ENCODE data around the gene LAIR2. TPM values are rescaled to one million over a fixed set of nuclear protein-coding genes. Genes with fewer than 3 reads are reported as not detected.

Gene LAIR2
- total RNA-seq, 1 donor from 2014 or later = not detected

DNA sequence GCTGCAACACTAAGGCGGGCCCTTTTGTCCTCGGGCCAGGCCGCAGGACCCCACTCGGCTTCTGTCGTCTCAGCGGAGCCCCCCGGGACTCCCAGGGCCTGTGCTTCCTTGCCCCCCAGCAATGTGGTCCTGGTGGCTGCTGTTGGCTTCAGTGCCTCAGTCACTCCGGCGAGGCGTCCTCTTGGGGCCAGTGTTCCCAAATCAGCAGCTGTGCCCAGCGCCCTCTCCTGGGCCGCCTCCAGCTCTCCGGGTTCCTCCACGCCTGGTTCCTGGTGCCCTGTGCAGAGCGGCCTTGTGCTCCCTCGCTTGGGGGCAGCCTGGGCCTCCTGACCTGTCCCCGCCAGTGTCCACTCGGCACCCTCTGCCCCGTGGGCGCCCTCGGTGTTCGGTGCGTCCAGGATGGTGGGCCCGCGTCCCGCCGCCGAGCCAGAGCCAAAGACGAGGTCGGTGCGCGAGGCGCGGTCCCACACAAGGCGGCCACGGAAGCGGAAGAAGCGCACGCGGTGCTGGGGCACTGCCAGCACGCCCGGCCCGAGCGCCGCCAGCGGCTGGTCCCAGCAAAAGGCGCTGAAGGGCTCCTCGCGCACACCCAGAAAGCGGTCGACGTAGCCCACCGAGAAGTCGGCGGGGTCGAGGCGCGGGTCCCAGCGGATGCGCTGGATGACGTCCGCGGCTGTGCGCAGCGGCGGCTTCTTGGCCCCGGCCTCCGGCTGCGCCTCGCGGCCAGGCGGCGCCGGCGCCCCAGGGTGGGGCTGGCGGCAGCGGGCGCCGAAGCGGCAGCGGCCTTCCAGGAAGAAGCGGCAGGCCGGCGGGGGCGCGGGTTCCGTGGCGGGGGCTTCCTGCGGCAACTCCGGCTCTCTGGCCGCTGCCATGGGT, 39.7 kb upstream of the LAIR2 start:
- ATAC-seq (ENCODE audit: low read depth) (peak; percentile 7), DNase-seq (peak; percentile 68)
- Mint-ChIP-seq H3K27me3 (no peaks in the 10 kb centered on the region), H3K36me3 (ENCODE audit: low read depth) (peaks cover 46% of the 10 kb centered on the region), H3K4me1 (peaks cover 31% of the 10 kb centered on the region), H3K9me3 (no peaks in the 10 kb centered on the region), H3K27ac (peak overlapping the region; percentile 90), H3K4me3 (peak overlapping the region; percentile 82)
- intact Hi-C loops (cut with micrococcal nuclease) = loop anchor here (1.0 to 10.0 kb wide), 4 partner anchors 14 to 1182 kb away; partner anchors contain the start of genes CCDC106, LENG8, PPP6R1 and ZNF580
- CTCF ChIA-PET = no interaction called here
- TF ChIP-seq, protein P1, sequence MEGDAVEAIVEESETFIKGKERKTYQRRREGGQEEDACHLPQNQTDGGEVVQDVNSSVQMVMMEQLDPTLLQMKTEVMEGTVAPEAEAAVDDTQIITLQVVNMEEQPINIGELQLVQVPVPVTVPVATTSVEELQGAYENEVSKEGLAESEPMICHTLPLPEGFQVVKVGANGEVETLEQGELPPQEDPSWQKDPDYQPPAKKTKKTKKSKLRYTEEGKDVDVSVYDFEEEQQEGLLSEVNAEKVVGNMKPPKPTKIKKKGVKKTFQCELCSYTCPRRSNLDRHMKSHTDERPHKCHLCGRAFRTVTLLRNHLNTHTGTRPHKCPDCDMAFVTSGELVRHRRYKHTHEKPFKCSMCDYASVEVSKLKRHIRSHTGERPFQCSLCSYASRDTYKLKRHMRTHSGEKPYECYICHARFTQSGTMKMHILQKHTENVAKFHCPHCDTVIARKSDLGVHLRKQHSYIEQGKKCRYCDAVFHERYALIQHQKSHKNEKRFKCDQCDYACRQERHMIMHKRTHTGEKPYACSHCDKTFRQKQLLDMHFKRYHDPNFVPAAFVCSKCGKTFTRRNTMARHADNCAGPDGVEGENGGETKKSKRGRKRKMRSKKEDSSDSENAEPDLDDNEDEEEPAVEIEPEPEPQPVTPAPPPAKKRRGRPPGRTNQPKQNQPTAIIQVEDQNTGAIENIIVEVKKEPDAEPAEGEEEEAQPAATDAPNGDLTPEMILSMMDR (IDR thresholded peaks at IDR 0.05) = no peak
- POLR2A ChIA-PET = interaction anchor here (0.5 to 3.4 kb wide), 21 partner anchors 9 to 1192 kb away, joined by 3 to 78 read pairs (median 4); partner anchors contain the start of genes CNOT3, LENG8, MBOAT7 and PRKCG

GRCh38 chr19:54463531-54464043, 39.0 kb upstream of the LAIR2 start, which contains the start of gene LENG9:
Gene LENG9 (minus strand): TSS chr19:54463778. CDS start chr19:54463526, 252 bp downstream.
- POLR2A ChIA-PET = interaction anchor here (0.5 to 3.4 kb wide), 20 partner anchors 10 to 1191 kb away, joined by 3 to 78 read pairs (median 4); partner anchors contain the start of genes CNOT3, LENG8, MBOAT7 and PRKCG
- peaks cover 28% of the 10 kb centered on the region for H3K4me1 Mint-ChIP-seq
- peaks cover 39% of the 10 kb centered on the region for H3K36me3 Mint-ChIP-seq (ENCODE audit: low read depth)
- TF ChIP-seq, protein P1 (IDR thresholded peaks at IDR 0.05) = no peak
- no peaks in the 10 kb centered on the region for H3K9me3 Mint-ChIP-seq
- H3K4me3 Mint-ChIP-seq = peak within 1 kb of the TSS; percentile 82
- DNase-seq (peak; percentile 85), ATAC-seq (ENCODE audit: low read depth) (peak; percentile 61)
- H3K27me3 Mint-ChIP-seq = no peaks in the 10 kb centered on the region
- peak within 1 kb of the TSS; percentile 90 for H3K27ac Mint-ChIP-seq
- intact Hi-C loops (cut with micrococcal nuclease) = loop anchor here (1.0 to 10.0 kb wide), 9 partner anchors 14 to 1181 kb away; partner anchors contain the start of genes CCDC106, LENG8, PPP6R1 and ZNF580
- CTCF ChIA-PET = no interaction called here

DNA sequence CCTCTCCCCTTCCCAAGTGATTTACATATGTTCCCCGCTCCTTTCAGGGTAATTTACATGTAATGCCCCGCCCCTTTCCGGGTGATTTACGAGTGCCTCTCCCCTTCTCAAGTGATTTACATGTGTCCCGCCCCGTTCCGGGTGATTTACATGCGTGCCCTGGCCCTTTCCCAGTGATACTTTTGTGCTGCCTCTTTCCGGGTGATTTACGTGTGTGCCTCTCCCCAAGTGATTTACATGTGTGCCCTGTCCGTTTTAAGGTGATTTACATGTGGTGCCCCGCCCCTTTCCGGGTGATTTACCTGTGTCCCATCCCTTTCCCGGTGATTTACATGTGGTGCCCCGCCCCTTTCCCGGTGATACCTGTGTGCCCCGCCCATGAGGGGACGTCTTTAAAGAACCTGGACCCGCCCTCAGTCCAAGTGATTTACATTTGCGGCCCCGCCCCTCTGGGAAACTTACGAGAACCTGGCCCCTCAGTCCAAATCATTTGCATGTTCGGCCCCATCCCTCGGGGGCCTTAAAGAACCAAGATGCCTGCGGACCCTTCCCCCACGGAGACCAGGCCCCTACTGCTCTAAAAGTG, 38.5 kb upstream of the LAIR2 start:
- H3K27me3 Mint-ChIP-seq = no peaks in the 10 kb centered on the region
- peaks cover 34% of the 10 kb centered on the region for H3K36me3 Mint-ChIP-seq (ENCODE audit: low read depth)
- DNase-seq (peak; percentile 79), ATAC-seq (ENCODE audit: low read depth) (peak; percentile 58)
- H3K9me3 Mint-ChIP-seq = no peaks in the 10 kb centered on the region
- TF ChIP-seq, protein P1 (IDR thresholded peaks at IDR 0.05) = no peak
- POLR2A ChIA-PET = interaction anchor here (0.5 to 3.4 kb wide), 17 partner anchors 10 to 1191 kb away, joined by 3 to 78 read pairs (median 4); partner anchors contain the start of genes CNOT3, LENG8, MBOAT7 and PRKCG
- peak overlapping the region; percentile 82 for H3K4me3 Mint-ChIP-seq
- H3K27ac Mint-ChIP-seq = peak overlapping the region; percentile 90
- intact Hi-C loops (cut with micrococcal nuclease) = loop anchor here (1.0 to 10.0 kb wide), 8 partner anchors 153 to 1181 kb away; partner anchors contain the start of genes CCDC106, PPP6R1, ZNF580 and ZNF581
- CTCF ChIA-PET = no interaction called here
- H3K4me1 Mint-ChIP-seq = peaks cover 23% of the 10 kb centered on the region

DNA sequence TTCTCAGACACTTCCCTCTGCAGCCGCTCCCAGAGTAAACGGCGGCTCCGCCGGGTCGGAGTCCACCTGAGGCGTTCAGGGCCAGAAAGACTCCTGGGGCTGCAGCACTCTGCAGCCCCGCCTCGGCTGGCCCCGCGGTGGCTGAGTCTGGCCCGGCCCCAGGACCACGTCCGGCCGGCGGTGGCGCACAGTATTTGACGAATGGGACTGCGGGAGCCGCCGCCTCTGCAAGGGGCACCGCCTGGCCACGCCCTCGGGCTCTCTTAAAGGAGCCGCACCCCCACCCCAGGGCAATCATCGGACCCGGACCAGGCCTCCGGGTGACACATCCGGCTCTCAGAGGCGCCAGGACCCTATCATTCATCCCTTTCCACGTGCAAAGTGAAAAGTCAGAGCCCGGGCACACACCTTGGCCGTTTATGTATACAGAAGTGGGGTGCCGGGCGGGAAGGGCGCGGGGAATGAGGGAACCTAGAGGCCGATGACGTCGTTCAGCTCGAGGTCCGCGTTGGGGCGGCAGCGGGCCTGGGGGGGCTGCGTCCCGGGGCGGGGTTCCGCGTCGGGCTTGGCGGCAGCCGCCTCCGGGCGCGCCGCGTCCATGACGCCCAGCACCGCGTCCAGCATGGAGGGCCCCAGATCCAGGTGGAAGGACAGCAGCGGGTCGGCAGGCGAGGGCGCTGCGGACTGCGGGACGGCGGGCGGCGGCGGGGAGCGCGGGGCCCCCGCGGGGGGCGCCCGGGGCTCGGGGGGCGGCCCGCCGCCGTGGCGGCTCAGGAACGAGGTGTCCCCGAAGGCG, 37.8 kb upstream of the LAIR2 start:
- Mint-ChIP-seq H3K36me3 (ENCODE audit: low read depth) (peaks cover 27% of the 10 kb centered on the region), H3K9me3 (no peaks in the 10 kb centered on the region), H3K4me1 (peaks cover 19% of the 10 kb centered on the region), H3K27me3 (peaks cover 4% of the 10 kb centered on the region), H3K27ac (peak overlapping the region; percentile 90), H3K4me3 (peak overlapping the region; percentile 82)
- intact Hi-C loops (cut with micrococcal nuclease) = loop anchor here (1.0 to 10.0 kb wide), 8 partner anchors 152 to 1180 kb away; partner anchors contain the start of genes CCDC106, PPP6R1, ZNF580 and ZNF581
- TF ChIP-seq, protein P1 (IDR thresholded peaks at IDR 0.05) = no peak
- POLR2A ChIA-PET = interaction anchor here (1.9 kb wide), 1 partner anchor 16 kb away, joined by 11 read pairs; the partner anchor contains the start of gene LENG8
- CTCF ChIA-PET = no interaction called here
- peak; percentile 51 for ATAC-seq (ENCODE audit: low read depth)
- DNase-seq = peak; percentile 74

Measured in activated B cell treated with CpG ODN at 0.5 μM for 24 hours (primary cell).